Cortex of kidney (tissue), 1 donor: ENCODE results near the gene PCSK7.

Experiments used
- DNase-seq: peaks from one replicate; lab custom pipeline; 2025; lab: John Stamatoyannopoulos, UW

The PCSK7 gene

DNA sequence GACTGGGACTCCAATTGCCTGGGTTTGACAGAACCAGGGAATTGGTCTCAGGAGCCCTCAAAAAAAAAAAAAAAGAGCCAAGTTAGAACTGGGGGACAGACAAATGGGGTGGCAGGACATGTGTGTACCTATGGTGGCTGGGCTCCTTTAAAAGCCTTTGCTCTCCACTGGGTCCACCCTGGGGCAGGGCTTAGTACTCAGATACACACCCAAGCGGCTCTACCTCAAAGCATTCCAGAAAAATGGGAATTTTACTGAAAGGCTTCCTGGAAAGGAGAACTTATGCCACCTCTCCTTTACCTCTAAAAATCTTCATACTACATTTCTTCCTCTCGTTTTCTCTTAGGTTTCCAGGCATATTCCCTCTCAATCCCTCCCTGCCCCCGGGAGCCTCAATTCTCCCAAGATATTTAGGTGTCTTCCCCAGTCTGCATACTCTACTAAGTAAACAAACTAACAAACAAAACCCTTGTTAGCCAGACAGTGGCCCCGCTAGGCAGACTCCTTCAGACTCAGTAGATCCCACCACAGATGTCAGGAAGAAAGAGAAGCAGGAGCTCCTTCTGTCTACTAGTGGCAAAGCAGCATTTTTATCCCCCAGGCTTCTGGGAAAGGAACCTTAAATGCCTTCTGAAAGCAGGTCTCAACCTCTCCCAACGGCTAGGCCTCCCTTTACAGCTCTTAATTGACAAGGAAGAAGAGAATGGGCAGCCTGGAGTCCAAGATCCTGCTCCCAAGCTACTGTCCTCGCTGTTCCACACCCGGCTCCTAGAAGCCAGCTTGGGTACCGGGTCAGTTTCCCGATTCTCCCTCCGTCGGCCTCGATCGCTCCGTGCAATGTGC lies 653 bp downstream of the PCSK7 start:
- DNase-seq, result no peak

DNA sequence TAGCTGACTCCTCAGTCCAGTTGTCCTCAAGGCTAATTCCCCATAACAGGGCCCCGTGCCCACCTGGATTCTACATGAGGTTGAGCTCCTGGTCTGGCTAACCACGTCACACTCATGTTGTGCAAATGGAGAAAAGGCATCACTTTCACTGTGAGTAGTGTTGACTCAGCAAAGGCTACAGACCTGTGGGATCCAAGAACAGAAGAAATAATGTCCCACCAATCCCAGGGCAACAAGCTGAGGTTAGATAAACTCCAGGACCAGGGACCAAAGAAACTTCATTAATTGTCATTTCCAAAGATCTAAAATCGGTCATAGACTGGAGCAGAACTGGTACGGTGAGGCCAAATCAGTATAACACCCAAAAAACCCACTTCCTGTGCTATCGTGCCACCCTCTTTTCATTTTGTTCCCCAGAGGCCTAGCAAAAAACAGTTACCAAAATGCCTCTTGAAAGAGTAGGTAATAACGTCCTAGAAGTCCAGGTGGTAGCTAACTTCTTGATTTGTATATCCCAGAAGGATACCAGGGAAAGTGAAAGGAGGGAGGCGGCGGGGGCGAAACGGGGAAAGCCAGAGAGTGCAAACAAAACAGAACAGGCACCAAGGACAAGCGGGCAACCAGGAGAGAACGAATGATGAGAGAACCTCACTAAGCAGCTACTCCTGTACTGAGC lies 1.4 kb downstream of the PCSK7 start:
- no peak for DNase-seq

DNA sequence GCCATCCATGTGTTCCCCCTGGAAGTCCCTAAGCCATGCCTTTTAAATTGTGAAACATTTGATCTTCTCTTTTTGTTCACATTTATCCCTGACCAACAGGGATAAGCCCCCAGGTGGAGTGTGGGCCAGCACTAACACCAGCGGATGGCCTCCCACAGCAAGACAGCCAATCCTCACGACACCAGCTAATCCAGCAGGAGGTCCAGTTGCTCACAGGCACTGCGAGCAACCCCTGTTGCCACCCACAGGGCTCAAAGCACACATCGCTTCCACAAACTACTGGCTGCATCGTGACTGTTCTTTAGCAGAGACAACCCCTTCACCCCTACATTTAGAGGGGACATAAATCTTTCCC lies 2.0 kb downstream of the PCSK7 start:
- DNase-seq, result no peak

DNA sequence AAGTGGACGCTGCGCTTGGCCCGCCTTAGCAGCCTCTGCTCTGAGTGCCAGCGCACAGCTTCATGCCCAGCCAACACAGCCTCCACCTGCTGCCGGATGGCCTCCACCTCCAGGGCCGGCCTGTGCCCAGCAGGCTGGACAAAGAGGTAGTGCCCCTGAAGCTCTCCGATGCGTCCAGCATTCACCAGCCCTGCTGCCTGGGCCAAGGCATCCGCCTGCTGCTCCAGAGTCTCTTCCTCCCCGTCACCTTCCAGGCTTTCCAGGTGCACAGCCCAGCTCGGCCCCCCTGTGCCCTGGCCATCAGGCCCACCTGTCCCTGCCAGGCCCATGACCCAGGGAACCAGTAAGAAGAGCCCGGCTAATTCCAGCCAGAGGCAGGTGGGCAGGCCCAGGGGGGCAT lies 2.5 kb downstream of the PCSK7 start:
- no peak for DNase-seq

DNA sequence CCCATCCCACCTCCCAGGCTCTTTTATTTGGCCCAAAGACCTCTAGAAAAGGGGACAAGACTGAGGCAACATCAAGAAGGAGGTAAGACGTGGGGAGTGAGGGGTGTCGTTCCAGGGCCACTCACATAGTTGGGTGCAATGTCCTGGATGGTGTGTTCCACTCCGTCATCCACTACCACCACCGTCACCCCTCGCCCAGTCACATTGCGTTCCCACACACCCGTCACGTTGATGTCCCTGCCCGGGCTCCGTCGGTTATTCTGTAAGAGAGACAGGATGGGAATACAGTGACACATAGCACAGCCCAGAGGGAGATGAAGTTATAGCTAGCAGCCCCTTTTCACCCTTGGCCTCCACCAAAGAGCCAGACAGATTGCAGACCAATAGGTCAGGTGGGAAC lies 3.8 kb downstream of the PCSK7 start:
- DNase-seq, result no peak

DNA sequence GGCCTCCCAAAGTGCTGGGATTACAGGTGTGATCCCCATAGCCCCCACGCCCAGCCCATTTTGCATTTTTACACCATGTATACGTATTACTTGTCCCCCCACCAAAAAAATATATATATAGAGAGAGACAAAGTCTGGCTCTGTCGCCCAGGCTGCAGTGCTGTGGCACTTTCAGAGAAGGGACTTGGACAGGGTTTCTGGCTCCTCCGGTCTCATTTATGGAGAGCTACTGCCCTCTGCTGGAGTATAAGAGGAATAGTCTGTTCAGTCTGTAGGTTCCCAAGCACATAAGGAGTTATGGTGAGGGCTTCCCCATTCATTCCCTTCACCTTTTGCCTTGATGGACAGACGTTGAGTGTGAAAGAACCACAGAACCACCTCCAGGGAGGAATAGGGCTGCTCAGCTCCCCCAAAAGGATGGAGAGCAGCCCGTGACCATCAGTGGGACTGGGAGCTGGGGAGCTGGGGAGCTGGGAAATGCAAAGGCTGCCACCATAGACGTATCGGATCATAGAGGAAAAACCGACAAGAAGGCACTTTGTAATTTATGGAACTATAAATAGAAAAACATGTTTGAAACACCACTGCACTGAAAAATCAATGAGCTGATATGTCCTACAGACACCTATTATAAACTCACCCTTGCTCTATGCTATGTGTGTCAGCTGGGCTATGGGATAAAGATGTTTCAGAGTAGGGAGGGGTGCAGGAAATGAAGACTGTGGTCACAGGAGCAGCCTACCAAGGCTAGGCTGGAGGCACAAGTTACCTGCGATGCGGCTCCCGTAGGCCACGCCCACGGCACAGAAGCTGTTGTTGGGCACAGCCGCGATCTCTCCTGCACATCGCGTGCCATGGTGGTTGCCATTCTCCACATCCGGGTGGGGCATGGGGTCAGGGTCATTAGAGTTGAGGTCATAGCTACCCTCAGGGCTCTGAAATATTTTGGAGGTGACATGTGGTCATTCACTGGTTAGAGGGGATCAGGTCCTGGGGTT lies 5.2 kb downstream of the PCSK7 start:
- no peak for DNase-seq

DNA sequence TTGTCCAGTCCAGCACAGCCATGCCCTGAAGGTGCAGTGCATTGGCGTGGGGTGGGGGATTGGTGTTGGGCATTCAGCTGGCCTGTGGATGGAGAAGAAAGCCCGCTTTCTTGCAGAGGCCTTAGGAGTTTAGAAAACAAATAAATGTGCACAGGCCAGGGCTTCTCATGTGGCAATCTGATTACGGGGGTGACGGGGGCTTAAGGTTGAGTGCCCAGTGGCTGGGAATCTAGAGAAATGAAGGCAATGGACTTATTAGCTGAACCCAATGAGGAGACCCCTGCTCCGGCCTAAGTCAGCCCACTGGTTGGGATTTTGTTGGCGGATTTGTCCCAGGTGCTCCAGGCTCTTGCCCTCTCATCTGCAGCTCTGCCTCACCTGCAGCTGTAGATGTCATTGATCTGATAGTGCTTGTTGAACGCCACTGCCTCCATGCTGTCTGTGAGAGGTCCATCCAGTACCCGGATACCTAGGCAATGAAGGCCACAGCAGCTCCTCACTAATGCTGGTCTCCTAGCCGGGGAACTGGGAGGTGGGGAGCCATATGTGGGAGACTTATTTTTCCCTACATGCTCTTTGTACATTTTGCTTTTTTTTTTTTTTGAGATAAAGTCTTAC lies 6.2 kb downstream of the PCSK7 start:
- DNase-seq, result no peak

DNA sequence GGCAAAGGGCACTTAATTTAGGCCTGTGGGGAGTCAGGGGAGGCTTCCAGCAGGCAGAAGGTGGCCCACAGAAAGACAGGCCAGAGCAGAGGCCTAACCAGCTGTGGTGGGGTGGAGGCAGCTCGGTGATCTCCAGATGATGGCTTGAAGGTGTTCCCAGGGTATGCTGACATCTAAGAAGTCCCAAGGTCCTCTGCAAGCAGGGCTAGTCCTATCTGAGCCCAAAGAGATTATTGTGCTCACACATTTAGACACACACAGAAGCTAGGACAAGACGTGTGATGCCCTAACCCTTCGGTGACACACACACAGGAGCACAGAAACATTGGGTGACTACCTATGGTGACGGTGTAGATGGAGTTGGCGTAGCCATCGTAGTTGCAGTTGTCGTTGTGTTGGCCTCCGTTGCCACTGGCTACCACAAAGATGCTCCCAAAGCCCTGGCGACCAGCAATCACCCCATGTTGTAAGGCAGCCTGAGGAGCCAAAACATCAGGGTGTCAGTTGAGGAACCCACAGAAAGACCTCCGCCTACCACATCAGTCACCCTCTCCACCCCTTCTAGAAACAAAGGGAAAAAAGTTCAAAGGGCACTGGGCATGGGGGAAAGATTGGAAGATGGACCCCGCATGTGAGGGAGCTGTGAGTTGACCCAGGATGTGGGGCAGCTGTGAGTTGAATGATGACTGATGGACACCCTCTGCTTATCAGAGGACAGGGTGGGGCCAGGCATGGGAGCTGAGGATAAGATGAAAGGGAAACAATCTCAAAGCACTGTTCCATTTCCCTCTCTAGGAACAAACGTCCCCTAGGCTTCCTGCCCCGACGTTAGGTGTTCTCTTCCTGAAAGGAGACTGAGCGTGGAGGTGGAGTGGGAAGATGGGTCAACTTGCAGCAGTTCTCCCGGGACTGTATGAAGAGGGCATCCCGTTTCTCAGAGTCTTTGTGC lies 7.9 kb downstream of the PCSK7 start:
- no peak for DNase-seq

DNA sequence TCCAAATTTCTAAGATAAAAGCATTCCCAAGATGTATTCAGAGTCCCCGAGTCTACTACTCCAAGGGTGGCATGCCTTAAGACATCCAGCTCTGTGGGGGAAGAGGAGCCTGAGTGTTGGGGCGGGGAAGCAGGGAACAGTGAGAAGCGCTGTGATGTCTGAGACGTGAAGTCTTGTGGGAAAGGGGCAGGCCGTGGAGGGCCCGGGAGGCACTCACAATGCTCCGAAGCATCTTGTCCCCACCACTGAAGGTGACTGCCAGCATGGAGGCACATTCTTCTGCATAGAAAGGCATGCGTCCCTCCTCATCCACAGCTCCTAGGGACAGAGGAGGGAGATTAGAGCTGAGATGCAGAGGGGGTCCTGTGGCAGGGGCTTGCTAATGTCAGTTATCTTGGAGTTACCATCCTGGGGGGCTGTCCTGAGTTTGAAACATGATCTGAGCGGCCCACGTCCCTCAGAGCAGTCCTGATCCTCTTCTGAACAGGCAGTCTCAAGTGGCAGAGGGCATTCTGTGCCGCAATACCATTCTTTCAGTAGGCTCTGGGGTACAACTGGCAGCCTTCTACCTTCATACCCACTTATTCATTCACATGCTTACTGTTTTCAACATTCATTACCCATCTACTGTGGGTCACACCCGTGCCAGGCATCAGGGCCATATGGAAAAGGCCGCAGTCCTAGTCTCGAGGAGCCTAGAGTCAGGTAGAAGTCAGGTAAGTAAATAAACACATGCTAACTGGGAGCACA lies 8.7 kb downstream of the PCSK7 start:
- DNase-seq, result no peak

DNA sequence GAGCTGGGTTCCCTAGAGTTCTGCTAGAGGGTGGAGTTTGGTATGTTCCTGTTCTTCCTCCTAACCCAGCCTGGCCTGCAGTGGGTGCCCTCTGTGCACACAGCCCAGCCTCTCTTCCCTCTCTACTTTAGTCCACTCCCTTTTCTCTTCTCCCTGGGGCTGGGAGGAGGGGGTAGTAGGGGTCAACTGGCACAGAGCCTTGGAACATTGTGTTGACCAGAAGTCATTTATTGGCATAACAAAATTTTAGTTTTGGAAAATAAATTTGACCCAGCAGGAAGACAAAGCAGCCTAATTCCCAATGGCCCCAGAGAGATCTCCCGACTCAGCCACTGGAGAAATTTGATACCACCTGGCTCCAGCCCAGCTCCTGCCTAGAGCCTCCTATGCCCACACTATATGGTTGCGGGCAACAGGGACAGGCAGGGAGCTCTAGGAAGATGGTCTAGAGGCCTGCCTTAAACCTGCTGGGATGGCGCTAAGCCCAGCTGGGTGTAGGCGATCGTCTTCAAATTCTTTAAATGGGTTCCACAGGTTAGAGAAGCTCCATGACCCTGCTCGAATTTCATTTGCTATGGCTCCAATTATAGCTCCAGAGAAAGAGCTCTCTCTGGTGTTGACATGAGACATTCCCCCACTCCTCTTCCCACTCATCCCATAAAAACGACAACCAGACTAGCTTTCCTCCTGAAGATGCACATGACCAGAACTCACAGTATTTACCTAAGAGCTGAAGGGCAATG lies 9.9 kb downstream of the PCSK7 start:
- DNase-seq, result no peak

DNA sequence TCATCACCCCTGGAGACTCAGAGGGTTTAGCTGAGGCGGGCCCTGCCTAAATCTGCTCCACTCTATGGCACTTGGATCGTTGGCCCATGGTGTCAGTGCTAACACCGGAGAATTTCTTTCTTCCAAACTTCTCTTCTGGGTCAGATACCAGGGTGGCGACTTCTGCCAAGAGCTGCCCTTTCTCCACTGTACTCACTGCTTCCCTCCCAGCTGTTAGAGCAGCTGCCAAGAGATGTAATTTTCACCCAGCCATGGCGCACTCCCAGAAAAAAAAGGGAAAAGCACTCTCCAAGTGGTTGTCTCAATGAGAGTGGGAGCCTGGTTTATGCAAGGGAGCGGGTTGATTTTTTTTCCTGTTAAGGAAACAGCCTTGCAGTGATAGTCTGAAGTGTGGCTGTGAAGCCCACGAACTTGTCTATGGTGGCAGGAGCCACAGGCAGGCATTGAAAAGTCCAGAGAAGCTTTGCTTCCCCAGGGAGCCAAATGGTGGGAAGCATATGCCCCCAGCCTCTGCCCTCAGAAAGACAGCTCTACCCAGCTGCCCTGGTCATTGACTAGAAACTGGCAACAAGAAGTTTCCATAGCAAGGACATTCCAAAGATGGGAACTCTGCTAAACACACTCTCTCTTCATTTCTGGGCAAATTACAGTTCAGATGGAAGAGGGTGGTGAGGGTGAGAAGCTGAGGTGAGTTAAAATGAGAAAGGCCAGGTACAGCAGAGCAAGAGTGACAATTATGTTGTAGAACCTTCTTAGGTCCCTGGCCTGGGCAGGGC lies 10.7 kb downstream of the PCSK7 start:
- no peak for DNase-seq

DNA sequence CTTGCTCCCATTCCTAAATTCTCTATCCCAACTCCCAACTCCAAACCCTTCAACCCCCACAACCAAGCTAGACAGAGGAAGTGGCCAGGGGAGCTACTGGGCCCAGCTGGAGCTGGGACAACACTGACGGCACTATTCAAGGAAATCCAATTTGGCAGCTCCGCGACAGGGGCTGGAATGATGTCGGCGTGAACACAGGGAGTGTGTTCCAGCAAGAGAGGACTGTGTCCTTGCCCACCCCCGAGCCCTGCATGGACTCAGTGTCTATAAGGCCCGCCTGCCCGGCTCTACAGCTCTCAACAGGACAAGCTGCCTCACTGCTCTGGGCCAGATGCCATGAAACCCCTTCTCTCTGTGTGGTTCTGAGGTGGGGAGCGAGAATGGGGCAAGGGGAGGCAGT lies 11.3 kb downstream of the PCSK7 start:
- no peak for DNase-seq

DNA sequence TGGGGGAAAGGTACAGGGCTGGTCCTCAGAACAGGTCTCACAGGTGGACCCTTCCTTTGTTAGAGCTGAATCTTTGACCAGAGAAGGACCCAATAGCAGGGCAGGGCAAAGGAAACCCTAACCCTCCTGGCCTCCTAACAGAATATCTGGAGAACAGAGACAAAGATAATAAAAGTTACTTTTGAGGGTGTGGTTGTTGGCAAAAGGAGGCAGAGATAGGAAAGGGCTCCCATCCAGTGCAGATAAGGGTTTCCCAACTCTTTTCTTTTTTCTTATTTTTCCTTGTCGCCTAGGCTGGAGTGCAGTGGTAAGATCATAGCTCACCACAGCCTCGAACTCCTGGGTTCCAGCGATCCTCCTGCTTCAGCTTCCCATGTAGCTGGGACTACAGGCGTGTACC lies 11.9 kb downstream of the PCSK7 start:
- DNase-seq, result no peak

DNA sequence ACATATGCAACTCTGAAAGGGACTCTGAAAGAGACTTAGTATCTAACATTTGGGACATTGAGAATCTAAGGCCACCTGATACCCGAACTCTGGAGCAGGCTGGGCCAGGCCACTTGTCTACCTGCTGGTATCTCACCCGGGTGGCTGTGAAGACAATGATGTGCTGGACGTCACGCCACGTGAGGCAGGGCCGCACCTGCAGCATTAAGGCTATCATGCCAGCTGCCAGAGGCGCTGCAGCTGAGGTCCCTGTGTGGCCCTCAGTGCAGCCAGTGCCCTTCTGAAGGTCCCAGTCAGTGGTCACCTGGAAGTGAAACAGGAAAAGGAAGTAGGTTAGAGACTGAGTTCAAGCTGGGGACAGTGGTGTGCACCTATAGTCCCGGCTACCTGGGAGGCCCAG lies 12.4 kb downstream of the PCSK7 start:
- DNase-seq, result no peak

DNA sequence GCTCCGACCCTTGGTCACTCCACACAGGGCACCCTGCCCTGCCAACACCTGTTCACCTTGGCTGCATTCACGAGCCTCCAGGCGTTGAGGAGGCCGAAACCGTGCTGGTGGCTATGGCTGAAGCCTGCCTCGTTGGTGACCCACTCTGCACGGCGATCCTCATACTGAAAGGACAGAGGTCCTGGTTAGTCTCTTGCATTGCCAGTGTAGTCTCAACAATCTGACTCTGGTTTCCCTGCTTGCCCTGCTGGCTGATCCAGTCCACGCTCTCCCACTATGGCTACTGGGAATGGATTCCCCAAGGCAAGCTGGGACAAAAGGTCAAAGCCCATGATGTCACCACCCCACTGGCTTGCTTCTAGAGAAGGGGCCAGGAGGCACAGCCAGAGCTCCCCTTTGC lies 12.9 kb downstream of the PCSK7 start:
- DNase-seq, result no peak

DNA sequence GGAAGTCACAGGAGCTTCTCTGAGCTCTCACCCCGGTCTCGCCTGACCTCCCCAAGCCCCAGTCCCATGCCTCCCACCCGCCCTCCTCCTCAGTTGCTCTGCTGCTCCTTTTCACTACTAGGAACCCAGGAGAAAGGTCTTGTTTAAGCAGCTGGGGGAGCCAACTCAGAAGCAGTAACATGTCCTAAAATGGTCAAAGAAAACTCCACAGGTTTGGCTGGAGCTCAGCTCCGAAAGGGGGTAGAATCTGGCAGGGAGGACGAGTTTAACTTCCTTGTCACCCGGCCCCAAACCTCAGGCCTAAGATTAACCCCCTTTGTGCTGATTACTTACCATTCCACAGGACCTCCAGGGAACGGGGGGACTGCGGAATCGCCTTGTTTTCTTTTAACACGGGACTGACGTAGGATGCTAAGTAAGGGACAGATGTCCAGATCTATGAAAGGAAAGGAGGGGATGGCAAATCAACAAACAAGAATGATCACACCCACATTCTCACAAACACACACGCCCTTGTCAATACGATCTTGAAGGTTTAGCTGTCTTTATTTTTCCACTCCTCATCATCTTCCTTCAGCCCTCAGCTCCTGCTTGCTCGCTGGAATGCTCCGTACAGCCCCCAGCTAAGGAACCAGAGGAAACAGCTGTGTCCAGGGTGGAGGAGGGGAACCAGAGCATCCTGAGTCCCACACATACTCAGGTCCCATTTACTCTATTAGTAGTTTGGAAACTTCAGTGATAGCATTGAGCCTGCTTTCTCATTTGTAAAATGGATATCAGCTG lies 13.5 kb downstream of the PCSK7 start:
- DNase-seq, result no peak

DNA sequence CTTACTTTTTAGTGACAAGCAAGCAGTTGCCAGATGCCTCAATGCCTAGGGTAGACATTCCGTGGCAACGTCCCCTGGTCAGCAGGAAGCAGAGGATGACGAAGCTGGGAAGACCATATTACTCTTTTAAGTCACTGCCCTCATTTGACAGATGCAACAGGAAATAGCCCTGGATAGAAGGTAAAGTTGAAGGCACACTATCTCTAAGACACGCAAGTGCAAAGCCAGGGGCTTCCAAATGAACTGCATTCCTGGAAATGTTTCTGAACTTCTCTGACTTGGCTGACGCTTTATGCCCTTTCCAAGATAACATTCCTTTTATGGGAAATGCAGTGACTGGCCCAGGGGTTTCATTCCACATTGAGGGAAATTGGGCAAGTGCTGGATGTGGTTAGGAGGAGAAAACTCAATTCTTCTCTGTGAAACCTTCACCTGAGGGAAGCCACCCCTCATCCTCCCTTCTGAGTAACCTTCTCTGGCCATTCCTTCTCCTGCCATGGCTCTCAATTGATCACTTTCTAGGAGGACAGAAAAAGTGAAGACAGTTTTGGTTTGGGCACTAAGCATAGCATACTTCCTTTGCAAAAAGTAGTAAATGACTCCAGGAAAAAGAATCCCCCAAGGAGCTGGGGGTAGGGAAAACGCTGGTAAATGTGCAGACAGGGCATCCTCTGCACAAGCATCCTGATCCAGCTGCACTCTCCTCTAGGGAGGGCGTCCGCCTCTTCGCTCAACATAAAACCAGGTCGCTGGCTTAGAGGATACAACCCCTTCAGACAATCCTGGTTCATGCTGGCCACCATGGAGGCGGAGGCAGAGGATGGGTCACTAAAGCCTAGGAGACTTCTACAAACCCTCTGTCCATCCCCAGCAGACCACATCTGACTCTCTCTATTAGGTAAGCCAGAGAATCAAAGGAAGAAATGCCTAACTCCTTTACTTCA lies 14.5 kb downstream of the PCSK7 start:
- DNase-seq, result no peak
